Activated naive CD8-positive, alpha-beta T cell treated with anti-CD3 and anti-CD28 coated beads, Interleukin-2, amount 50 U/mL, for 16 hours (primary cell): ENCODE results near the gene MSMP.

Source experiments
- DNase-seq: peaks from one replicate; pipeline ENCODE4 v3.0.0-alpha.2; 2020; ENCODE audit warnings: low read depth, low spot score

MSMP gene

DNA sequence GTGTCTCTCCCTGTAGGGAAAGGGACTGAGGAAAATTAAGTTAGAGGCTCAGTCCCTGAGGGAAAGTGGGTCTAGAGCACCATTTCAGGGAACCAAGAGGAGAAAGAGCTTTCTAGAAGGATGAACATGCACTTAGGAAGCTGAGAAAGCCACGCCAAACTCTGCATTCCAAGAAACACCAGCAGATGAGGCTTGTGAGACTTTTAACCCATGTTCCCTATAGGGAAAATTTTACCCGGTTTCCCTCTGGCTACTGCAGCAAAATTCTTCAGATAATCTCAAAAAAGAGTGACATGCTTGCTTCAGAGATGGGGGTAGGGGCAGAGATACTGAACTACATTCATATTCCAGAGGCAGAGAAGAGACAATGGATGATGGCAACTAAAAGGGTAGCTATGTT is 30.6 kb downstream of the MSMP start:
- no peak for DNase-seq

DNA sequence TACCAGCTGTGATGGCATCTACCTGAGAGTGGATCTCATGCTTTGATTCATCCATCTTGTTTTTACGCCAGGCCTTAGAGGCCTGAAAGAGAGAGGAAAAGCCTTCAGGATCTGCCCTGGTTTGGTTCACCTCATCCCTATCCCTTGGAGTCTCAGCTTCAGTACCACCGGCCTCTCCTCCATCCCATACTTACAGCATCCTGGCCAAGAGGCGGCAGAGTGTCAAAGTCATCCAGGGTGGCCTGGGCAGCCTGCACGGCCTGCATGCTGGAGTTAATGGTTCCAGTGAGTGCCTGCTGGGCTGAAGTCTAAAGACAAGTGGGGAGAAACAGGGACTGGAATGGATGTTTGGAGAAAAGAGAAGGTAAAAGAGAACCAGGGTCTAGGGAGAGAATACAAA is 34.5 kb downstream of the MSMP start:
- no peak for DNase-seq

DNA sequence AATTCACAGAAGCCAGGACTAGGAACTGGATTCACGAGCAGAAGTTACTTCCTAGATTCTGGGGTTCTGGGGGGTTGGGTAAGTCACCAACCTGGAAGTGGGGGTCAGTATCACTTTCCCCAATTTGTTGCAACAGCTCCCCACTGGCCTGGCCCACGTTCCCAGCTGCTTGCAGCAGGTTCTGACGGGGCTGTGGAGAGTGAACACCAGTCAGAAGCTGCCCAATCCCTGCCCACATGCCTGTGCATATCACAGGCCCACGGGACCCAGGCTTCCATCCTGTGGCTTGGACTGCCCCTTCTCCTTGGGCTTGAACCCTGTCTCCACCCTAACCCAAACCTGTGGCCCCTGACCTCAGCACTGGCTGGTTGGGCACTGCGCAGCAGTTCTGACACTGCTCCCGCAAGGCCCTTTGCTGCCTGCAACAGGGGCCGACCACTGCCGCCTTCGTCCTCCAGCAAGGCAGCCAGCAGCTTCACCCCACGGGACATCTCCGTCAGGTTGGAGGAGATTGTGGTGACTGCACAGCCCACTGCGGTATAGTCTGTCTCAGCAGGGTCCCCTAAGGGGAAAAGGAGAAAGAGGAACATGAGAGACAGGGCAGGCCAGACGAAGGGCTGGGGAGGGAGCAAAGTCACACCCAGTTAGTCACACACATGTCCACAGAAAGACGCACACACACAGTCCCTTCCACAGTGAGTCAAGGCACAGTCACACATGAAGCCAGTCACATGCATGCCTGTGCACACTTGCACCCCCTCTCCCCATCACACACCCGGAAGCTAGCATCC is 35.2 kb downstream of the MSMP start:
- DNase-seq: no peak

DNA sequence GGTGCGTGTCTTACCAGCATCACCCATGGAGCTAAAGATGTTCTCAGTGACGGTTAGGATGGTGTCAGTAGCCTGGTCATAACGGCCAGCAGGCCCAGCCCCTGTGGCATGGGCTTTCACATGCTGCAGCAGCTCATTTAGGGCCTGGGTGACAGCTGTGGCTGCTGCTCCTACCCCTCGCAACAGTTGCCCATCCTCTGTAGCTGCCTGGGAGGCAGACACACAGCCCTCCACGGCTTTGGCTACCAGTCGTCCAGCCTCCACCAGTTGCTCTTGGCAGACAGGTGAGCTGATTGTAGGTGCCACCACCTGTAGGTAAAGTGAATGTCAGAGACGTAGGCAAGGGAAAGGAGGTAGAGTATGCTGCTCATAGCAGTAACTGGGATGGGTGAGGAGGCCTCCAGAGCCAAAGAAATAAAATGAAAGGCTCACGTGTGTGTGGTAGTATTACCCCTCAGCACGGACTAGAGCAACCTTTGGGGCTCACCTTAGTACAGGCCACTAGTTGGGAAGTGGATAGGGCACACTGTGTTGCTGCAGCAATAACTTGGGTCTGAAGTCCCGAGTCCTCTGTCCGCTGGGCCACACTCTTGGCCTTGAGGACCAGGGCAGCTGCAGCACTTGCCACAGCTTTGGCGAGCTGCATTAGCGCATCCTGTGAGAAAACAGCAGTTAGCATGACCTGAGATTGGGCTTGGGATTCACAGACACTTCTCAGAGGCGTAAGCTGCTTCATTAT is 36.8 kb downstream of the MSMP start:
- DNase-seq: no peak

DNA sequence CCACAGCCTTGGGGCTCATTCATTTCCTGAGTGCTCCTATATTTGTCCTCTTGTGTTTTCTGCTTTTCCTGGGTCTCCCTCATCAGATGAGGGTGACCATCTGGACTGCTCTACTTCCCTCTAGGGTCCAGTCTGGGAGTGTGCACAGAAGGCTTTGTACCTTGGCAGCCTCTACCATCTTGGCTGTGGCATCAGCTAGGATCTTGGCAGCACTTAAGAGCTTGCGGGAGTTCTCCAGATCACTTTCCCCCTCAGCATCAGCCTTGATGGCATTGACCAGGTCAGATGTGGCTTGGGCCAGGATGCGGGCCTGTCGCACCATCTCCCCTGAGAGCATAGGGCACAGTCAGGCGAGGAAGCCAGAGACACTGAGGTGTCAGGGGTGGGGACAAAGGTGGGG is 37.8 kb downstream of the MSMP start:
- no peak for DNase-seq

DNA sequence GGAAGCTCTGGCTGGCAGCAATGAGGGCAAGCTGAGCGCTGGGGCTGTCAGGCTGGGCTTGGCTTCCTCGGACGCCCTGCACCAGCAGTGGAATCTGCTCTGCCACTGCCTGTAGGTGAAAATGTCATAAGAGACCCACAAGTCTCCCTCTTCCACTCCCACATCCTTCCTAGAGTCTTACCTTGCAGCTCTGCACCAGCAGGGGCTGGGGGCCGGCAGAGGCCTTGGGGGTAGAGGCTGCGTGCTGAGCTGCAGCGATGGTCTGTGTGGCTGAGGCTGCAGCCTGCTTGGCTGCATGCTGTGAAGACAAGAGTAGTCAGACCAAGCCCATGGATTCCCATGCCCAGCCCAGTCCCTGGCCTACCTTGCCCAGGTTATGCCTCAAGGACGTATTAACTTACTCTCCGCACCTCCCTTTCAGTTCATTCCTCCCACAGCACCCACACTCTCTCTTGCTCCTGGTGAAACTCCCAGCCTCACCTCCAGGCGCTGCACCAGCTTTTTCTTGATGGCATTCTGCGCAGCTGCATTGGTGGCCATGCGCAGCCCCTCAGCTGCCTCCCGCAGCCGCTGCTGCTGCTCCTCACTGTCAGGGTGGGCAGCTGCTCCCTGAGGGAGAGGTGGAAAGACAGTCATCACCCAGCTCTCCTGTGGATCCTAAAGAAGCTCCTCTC is 39.4 kb downstream of the MSMP start:
- DNase-seq: no peak

DNA sequence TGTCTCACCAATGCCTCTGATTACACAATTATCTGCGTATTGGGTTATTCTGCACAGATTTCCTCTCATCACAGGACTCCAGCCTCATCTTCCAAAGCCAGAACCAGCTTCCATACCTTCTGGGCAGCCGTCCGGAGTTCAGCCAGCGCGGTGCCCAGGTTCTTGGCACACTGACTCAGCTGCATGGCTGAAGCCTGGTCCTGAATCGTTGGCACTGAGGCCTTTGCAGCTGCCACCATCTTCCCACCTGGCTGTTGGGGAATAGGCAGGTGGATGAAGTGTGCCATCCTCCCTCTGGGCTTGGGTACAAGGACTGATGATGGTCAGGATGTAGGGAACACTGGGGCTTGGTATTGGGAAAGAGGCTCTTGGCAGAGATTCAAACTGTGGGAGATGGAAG is 40.0 kb downstream of the MSMP start:
- DNase-seq: no peak

DNA sequence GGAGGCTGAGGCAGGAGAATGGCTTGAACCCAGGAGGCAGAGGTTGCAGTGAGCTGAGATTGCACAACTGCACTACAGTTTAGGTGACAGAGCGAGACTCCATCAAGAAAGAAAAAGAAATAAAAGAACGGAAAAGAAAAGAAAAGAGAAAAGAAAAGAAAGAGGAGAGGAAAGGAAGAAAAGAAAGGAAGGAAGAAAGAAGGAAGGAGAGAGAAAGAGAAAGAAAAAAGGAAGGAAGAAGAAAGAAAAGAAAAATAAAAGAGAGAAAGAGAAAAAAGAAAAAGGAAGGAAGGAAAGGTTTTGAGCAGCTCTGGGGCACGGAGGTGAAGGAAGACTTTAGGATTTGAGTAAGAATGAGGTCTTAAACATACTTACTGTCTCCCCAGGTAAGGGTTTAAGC is 40.5 kb downstream of the MSMP start:
- DNase-seq: no peak

DNA sequence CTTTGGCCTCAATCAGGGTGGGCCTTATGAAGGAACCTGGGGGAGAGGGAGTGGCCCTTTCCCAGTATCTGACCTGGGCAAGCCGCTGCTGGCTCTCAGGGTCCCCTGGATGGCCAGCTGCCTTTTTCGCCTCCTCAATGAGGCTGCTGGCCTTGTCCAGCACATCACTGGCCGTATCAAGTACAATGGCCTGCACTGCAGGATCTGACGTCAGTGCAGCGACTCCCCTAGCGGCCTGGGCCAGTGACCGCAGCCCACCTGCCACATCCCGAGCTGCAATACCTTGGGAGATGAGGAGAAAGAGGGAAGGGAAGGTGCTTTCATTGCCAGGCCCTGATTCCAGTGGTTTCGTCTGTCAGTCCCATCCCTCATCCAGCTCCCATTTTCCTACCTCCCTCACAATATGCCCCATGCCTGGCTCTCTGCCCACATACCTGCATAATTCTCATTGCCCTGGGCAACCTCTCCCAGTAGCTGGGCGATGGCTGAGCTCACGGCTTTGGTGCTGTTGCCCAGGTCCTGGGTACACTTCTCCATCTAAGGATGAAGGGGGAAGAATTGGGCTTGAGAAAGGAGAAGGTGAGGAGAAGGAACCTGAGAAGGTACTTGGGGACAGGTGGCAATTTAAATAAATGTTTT is 41.2 kb downstream of the MSMP start:
- DNase-seq: no peak

DNA sequence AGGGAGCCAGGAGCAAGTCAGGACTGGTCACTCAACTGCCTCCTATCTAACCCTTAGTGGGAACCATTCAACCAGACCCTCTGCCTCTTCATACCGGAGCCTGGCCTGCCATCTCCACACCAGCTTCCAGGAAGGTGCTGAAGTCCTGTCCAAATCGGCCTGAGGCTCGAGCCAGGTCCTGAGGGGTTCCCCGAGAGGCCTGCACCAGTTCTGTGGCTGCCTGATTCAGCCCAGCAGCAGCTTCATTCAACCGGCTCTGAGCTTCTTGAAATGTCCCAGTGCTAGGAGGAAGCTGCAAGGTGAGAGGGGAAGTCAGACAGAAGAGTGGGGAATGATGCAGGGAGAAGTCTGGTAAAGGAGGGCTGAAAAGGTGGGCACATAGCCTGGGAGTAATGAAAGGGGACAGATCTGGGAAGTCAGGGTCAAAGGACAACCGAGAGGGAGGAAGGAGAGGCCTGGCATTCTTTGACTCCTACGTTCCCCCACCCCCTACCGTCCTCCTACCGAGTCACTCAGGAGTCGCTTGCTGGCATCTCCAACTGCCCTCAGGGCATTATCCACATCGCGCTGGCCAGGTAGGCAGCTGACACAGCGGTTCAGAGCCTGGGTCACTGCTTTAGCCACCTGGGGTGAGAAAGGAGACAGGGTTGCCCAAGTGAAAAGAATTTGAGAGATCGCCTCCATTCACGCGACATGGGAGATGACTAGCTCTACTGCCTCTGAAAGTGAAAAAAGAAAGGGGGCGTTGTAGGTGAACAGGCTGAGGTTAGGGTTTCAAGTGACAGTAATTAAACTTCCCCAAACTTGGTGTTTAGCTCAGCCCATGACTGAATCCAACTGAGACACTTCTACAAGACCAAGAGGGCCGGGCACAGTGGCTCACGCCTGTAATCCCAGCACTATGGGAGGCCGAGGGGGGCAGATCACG is 42.3 kb downstream of the MSMP start:
- DNase-seq: no peak

DNA sequence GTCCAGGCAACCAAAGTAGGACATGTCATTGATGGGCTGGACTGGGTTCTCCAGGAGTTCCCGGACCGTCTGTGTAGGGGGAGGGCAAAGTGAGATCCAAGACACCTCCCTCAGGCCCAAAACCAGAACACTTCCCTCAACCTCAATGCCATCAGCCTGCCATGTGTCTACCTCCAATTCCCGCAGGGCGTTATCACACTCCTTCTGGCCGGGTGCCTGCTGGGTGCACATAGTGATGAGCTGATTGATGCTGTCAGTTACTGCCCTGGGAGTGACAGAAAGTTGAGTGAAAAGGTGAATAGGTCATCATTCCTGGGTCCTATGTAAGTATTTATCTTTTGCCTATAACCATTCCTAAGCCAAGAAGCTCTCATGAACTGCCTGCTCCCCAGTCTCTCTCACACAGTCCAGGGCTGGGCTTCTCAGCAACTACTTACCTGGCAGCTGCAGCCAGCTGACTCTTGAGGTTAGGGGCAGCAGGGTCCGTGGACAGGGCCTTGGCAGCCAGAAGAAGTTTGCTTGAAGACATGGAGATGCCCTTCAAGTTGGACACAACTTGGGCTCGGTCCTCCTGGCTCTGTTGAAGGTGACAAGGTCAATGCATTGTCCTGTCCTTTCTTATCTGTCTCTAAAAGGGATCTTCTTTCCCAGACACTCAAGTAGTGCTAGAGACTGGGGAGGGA is 43.1 kb downstream of the MSMP start:
- DNase-seq: no peak

DNA sequence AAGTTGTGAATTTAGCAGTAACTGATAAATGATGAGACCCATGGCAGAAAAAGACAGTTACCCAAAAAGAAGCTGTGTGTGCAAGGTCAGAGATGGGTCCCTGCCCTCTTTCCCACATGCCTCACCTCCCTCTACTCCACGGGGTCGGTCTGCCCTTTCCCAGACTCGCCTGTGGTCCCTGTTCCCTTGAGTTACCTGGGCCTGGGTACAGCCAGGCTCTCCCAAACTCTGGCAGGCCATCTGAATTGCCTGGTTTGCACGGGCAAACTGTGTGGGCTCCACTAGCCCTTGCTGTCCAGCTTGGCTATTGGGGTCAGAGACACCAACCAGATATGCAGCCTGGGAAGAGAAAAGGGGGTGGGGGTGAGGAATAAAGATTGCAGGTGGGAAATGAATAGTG is 45.9 kb downstream of the MSMP start:
- DNase-seq: no peak

DNA sequence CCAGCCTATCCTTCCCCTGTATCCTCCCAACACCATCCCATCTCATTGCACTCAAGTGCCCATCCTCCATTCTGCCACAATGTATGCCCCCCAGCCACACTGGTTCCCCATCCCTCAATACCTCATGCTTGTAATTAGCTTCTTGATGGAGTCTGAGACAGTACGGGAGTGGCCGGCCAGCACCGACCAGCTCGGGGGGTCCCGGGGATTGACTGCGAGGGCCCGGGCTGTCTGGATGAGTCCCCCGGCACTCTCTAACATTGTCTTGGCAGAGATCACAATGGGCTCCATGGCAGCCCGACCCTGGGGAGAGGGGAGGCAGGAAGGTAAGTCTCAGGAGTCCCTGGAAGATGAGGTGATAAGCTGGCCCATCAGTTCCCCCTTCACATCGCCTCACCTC is 47.1 kb downstream of the MSMP start:
- DNase-seq: no peak

DNA sequence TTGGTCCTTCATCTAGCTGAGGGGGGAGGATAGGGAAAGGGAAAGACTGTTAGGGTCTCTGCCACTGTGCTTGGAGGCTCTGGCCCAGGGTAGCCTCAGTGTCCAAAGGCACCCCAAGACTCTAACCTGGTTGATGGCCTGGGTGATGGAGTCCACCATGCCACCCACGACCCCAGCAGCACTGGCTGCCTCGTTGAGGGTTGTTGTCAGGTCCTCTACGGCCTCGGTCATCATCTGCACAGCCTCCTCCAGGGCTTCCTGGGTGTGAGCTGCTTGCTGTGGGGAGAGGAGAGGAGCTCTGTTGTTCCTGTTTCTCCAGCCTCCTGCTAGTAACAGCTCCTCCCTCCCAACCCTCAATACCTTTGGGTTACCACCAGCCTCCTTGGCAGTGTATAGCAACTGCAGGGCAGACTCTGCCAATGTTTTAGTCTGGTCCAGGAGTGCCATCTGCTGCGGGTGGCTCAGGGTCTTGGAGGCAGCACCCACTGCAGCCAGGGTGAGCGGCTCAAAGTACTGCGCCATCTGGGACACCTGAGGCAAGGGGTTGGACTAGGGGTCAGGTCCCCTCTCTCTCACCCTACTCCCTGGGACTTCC is 48.1 kb downstream of the MSMP start:
- DNase-seq: no peak

DNA sequence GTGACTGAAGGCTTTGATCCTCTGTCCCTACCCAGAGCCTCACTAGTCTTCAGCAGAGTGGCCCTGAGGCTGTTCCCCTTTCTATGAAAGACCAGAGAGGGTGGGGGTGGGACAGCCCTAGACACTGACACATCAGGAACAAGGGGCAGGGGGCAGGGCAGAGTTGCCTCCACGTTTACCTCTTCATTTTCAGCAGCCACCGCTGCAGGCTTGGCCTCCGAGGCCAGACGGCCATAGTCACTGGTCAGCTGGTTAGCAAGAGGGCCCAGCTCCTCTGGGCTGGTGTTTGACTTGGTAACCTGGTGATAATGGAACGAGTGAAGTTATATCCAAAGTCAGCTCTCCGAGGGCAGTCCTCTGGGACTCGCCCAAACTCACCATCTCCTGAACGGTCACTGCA is 48.7 kb downstream of the MSMP start:
- DNase-seq: no peak

DNA sequence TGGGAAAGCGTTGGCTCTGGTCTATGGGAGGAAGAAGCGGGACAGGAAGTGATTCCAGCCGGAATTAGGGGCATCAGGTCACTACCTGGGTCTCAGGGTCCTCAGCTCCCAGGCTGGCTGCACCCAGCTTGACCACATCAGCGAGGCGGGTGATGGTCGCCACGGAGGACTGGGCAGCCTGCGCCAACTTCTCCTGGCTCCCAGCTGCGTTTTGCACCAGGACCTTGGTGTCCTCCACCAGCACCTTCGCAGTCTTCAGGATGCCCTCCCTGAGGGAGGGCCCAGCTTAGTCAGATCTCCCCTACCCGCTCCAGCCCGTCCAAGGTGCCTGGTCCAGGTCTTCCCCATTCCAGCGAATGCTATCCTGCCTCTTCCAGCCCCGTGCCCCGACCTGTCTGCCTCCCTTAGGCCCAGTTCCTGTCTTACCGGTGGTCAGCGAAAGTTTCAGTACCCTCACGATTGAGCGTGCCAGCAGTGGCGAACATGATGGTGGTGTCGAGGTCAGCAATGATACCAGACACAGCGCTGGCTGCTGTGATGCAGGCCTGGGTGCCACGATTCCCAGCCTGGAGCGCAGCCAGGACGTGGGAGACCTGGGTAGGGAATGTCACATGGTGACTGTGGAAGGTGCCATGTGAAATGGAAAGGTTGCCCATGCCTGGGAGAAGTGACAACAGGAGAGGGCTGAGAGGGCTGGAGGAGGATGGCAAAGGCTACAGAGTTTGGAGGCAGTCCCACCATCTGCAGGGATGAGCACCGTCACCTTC is 50.0 kb downstream of the MSMP start:
- DNase-seq: no peak
